Measurements from ENCODE around the gene TMEM248. TPM values are rescaled to one million over a fixed set of nuclear protein-coding genes. Genes with fewer than 3 reads are reported as not detected.
"Not testable (repeated sequence)": the region's sequence is repeated elsewhere in the genome, so short reads cannot be mapped to it uniquely, and the experiment has no call there.

The TMEM248 gene
- total RNA-seq, 1 donor from 2014 or later, result 98.0 TPM

DNA sequence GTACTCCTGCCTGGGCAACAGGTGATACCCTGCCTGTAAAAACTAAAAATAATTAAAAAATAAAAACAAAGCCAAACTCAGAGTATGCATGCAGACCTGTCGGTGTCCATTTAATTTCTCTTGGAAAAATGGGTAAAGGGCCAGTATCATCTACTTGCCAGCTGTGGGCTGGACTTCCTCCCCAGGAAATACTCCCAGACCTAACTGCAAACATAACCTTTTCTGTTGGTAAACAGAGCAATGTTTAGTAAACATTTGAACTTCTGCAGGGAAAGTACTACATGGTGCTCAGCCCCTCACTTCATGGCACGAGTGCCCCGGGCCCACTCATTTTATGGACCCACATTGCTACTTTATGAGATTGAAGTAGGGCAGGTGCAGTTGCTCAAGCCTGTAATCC is 10.2 kb upstream of the TMEM248 start:
- H3K27me3 Mint-ChIP-seq (ENCODE audit: low read depth, unreplicated experiment), result no peaks in the 10 kb centered on the region
- no peaks in the 10 kb centered on the region for H3K27me3 ChIP-seq (ENCODE audit: insufficient read depth, low read length)
- H3K79me2 ChIP-seq (ENCODE audit: insufficient read depth, low read length), result no peaks in the 10 kb centered on the region
- H3K27ac Mint-ChIP-seq (ENCODE audit: unreplicated experiment), result no peak overlapping the region
- no peak for FAIRE-seq
- peaks cover 3% of the 10 kb centered on the region for H3K9me3 Mint-ChIP-seq (ENCODE audit: unreplicated experiment)
- H3K4me3 ChIP-seq (ENCODE audit: insufficient read depth, low read depth, low read length), result no peak overlapping the region
- H3K27ac ChIP-seq (ENCODE audit: low read depth, low read length), result no peak overlapping the region
- H3K36me3 ChIP-seq (ENCODE audit: insufficient read depth, low read length), result no peaks in the 10 kb centered on the region
- TF ChIP-seq EZH2 (IDR thresholded peaks at IDR 0.05; ENCODE audit: insufficient read depth, low read length), result no peak
- TF ChIP-seq, protein P1, sequence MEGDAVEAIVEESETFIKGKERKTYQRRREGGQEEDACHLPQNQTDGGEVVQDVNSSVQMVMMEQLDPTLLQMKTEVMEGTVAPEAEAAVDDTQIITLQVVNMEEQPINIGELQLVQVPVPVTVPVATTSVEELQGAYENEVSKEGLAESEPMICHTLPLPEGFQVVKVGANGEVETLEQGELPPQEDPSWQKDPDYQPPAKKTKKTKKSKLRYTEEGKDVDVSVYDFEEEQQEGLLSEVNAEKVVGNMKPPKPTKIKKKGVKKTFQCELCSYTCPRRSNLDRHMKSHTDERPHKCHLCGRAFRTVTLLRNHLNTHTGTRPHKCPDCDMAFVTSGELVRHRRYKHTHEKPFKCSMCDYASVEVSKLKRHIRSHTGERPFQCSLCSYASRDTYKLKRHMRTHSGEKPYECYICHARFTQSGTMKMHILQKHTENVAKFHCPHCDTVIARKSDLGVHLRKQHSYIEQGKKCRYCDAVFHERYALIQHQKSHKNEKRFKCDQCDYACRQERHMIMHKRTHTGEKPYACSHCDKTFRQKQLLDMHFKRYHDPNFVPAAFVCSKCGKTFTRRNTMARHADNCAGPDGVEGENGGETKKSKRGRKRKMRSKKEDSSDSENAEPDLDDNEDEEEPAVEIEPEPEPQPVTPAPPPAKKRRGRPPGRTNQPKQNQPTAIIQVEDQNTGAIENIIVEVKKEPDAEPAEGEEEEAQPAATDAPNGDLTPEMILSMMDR (IDR thresholded peaks at IDR 0.05; ENCODE audit: insufficient read depth, low read depth, low read length), result no peak
- no peak overlapping the region for H2AFZ ChIP-seq (ENCODE audit: low read depth, low read length)
- H3K4me3 Mint-ChIP-seq (ENCODE audit: unreplicated experiment), result no peak overlapping the region
- no peak overlapping the region for H3K9ac ChIP-seq (ENCODE audit: low read length)
- peaks cover 3% of the 10 kb centered on the region for H3K36me3 Mint-ChIP-seq (ENCODE audit: low read depth, unreplicated experiment)
- H3K4me2 ChIP-seq (ENCODE audit: low read length), result no peak overlapping the region
- H3K4me1 ChIP-seq (ENCODE audit: insufficient read depth, low read length), result no peaks in the 10 kb centered on the region
- no peaks in the 10 kb centered on the region for H3K4me1 Mint-ChIP-seq (ENCODE audit: low read depth, unreplicated experiment)
- DNase-seq (ENCODE audit: low read depth), result no peak
- no peaks in the 10 kb centered on the region for H3K9me3 ChIP-seq (ENCODE audit: insufficient read depth, low read depth, low read length)
- no peaks in the 10 kb centered on the region for H4K20me1 ChIP-seq (ENCODE audit: insufficient read depth, low read length)

DNA sequence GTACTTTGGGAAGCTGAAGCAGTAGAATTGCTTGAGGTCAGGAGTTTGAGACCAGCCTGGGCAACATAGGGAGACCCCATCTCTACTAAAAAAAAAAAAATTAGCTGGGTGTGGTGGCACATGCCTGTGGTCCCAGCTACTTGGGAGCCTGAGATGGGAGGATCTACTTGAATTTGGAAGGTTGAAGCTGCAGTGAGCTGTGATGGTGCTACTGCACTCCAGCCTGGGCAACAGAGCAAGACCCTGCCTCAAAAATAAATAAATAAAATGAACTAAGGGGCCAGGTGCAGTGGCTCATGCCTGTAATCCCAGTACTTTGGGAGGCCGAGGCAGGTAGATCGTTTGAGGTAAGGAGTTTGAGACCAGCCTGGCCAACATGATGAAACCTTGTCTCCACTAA is 9.8 kb upstream of the TMEM248 start:
- not testable (repeated sequence) for H3K9me3 Mint-ChIP-seq (ENCODE audit: unreplicated experiment); H3K27me3 Mint-ChIP-seq (ENCODE audit: low read depth, unreplicated experiment)

DNA sequence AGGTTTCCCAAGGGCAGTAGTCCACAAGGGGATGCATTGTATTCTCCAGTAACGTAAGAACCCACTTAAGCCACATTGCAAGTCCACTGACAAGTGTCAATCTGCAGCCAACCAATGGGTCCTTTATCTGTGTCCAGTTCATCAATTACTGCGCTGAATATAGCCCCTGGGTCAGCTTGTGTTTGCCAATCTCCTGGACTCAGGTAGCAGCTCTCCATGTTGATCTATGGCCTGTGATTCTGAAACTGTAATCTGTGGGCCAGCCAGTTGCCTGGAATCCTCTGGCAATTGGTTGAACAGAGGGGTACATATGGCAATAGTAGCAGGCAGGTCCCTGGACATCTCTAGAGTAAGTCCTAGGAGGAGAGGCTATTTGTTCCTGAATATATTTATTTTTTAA is 8.8 kb upstream of the TMEM248 start:
- no peak overlapping the region for H3K27ac ChIP-seq (ENCODE audit: low read depth, low read length)
- H3K27ac Mint-ChIP-seq (ENCODE audit: unreplicated experiment), result no peak overlapping the region
- H4K20me1 ChIP-seq (ENCODE audit: insufficient read depth, low read length), result no peaks in the 10 kb centered on the region
- no peak overlapping the region for H3K4me2 ChIP-seq (ENCODE audit: low read length)
- H3K79me2 ChIP-seq (ENCODE audit: insufficient read depth, low read length), result no peaks in the 10 kb centered on the region
- H3K4me3 Mint-ChIP-seq (ENCODE audit: unreplicated experiment), result no peak overlapping the region
- no peak overlapping the region for H3K4me3 ChIP-seq (ENCODE audit: insufficient read depth, low read depth, low read length)
- no peaks in the 10 kb centered on the region for H3K27me3 ChIP-seq (ENCODE audit: insufficient read depth, low read length)
- no peaks in the 10 kb centered on the region for H3K36me3 ChIP-seq (ENCODE audit: insufficient read depth, low read length)
- no peak overlapping the region for H2AFZ ChIP-seq (ENCODE audit: low read depth, low read length)
- FAIRE-seq (no peak), DNase-seq (ENCODE audit: low read depth) (no peak)
- no peaks in the 10 kb centered on the region for H3K4me1 ChIP-seq (ENCODE audit: insufficient read depth, low read length)
- no peak overlapping the region for H3K9ac ChIP-seq (ENCODE audit: low read length)
- TF ChIP-seq EZH2 (IDR thresholded peaks at IDR 0.05; ENCODE audit: insufficient read depth, low read length), result no peak
- TF ChIP-seq, protein P1 (IDR thresholded peaks at IDR 0.05; ENCODE audit: insufficient read depth, low read depth, low read length), result no peak
- peaks cover 3% of the 10 kb centered on the region for H3K9me3 Mint-ChIP-seq (ENCODE audit: unreplicated experiment)
- H3K9me3 ChIP-seq (ENCODE audit: insufficient read depth, low read depth, low read length), result no peaks in the 10 kb centered on the region
- H3K36me3 Mint-ChIP-seq (ENCODE audit: low read depth, unreplicated experiment), result peaks cover 3% of the 10 kb centered on the region
- H3K4me1 Mint-ChIP-seq (ENCODE audit: low read depth, unreplicated experiment), result no peaks in the 10 kb centered on the region
- H3K27me3 Mint-ChIP-seq (ENCODE audit: low read depth, unreplicated experiment), result no peaks in the 10 kb centered on the region

More for the DNA sequence above, 9.8 kb upstream of the TMEM248 start:
- H3K27me3 ChIP-seq (ENCODE audit: insufficient read depth, low read length); H3K36me3 Mint-ChIP-seq (ENCODE audit: low read depth, unreplicated experiment); H3K79me2 ChIP-seq (ENCODE audit: insufficient read depth, low read length); H2AFZ ChIP-seq (ENCODE audit: low read depth, low read length); H3K36me3 ChIP-seq (ENCODE audit: insufficient read depth, low read length); H4K20me1 ChIP-seq (ENCODE audit: insufficient read depth, low read length); DNase-seq (ENCODE audit: low read depth); H3K4me2 ChIP-seq (ENCODE audit: low read length); H3K9ac ChIP-seq (ENCODE audit: low read length); H3K4me3 Mint-ChIP-seq (ENCODE audit: unreplicated experiment); H3K4me1 Mint-ChIP-seq (ENCODE audit: low read depth, unreplicated experiment); H3K4me1 ChIP-seq (ENCODE audit: insufficient read depth, low read length); H3K27ac Mint-ChIP-seq (ENCODE audit: unreplicated experiment); H3K4me3 ChIP-seq (ENCODE audit: insufficient read depth, low read depth, low read length); H3K27ac ChIP-seq (ENCODE audit: low read depth, low read length); H3K9me3 ChIP-seq (ENCODE audit: insufficient read depth, low read depth, low read length); FAIRE-seq: not testable (repeated sequence)

All from astrocyte (in vitro differentiated cells and primary cell).